Activated CD8-positive, alpha-beta T cell treated with anti-CD3 and anti-CD28 coated beads, Interleukin-2, amount 10 ng/mL, durations not matched to agents 7 days and 5 days (primary cell): ENCODE measurements around the gene DNASE1L1. TPM values are rescaled to one million over a fixed set of nuclear protein-coding genes. Genes with fewer than 3 reads are reported as not detected.

Source experiments
- ATAC-seq: fragments of 150-1000 bp; cut with Tn5 transposase; one replicate; pipeline ENCODE4 v1.10.0; 2021; ENCODE audit warnings: moderate library complexity
- CTCF ChIA-PET: fragments of 350-600 bp; sonication (Branson Sonifier 250); formaldehyde crosslinking; loops from one replicate; lab custom pipeline; 2021; ENCODE audit warnings: antibody characterized with exemption; lab: Charles Lee
- POLR2A ChIA-PET: fragments of 350-600 bp; sonication (Branson Sonifier 250); formaldehyde crosslinking; loops from one replicate; lab custom pipeline; 2021; ENCODE audit warnings: antibody characterized with exemption; lab: Charles Lee
- DNase-seq: peaks from one replicate; pipeline ENCODE4 v3.0.0-alpha.2; 2020
- H3K27ac Mint-ChIP-seq: one replicate; pipeline ENCODE4 v1.8.0; 2021; ENCODE audit warnings: mild to moderate bottlenecking, mixed read lengths
- H3K27me3 Mint-ChIP-seq: one replicate; pipeline ENCODE4 v1.8.0; 2021; ENCODE audit warnings: low read depth, mixed read lengths
- H3K36me3 Mint-ChIP-seq: one replicate; pipeline ENCODE4 v1.8.0; 2021; ENCODE audit warnings: low read depth, mixed read lengths
- H3K4me1 Mint-ChIP-seq: one replicate; pipeline ENCODE4 v1.8.0; 2021; ENCODE audit warnings: low read depth, mixed read lengths
- H3K4me3 Mint-ChIP-seq: one replicate; pipeline ENCODE4 v1.8.0; 2021; ENCODE audit warnings: mild to moderate bottlenecking, mixed read lengths
- H3K9me3 Mint-ChIP-seq: one replicate; pipeline ENCODE4 v1.8.0; 2022; ENCODE audit warnings: mixed read lengths; ENCODE audit not compliant: insufficient read depth
- total RNA-seq, 2 experiments: library from RNA; stranded (reverse); gene quantifications; one replicate each; pipeline ENCODE4 v1.2.3, GENCODE V29; 2021

The DNASE1L1 gene
- total RNA-seq, 2 experiments from 2014 or later = 22.5 to 26.5 TPM

DNA sequence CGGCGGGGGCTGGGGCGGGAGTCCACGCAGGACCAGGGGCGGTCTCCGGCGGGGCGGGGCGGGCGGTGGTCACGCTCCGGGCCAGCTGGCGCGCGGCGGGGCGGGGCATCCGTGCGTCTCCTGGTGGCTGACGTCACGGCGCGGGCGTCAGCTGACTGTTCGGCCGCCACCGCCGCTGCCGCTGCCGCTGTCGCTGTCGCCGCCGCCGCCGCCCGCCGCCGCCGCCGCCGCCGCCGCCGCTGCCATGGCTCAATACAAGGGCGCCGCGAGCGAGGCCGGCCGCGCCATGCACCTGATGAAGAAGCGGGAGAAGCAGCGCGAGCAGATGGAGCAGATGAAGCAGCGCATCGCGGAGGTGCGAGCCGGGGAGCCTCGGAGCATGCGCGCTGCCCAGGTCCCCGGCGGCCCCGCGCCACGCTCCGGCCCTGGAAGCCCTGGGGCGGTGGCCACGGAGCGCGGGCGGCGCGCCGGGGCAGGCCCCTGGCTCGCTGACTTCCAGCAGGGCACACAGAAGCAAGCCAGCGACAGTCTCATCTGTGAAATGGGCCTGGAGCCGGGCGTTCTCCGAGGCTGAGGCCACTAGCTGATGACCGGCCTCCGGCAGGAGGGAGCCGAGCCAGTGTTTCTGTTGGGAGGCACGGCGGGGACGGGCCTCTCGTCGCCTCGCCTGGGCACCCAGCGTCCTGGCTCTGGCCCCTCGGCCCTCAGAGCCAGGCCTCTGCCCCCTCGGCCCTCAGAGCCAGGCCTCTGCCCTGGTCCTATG lies 35.1 kb upstream of the DNASE1L1 start, which contains the start of gene FAM50A:
Gene FAM50A, plus strand, starts transcription at position 150 of the 763 bp plus-strand sequence. Its CDS starts 95 bp downstream, at position 245.
- H3K4me3 Mint-ChIP-seq = peak within 1 kb of the TSS; percentile 63
- peaks cover 23% of the 10 kb centered on the region for H3K4me1 Mint-ChIP-seq
- peaks cover 23% of the 10 kb centered on the region for H3K36me3 Mint-ChIP-seq
- DNase-seq (peak; percentile 76), ATAC-seq (peak; percentile 80)
- H3K27ac Mint-ChIP-seq = peak within 1 kb of the TSS; percentile 77
- CTCF ChIA-PET = no interaction called here
- POLR2A ChIA-PET = interaction anchor here (0.6 to 1.0 kb wide), 2 partner anchors 15 to 46 kb away, joined by 3 to 4 read pairs; no protein-coding TSS in a partner anchor
- no peaks in the 10 kb centered on the region for H3K27me3 Mint-ChIP-seq
- no peaks in the 10 kb centered on the region for H3K9me3 Mint-ChIP-seq

GRCh38 chrX:154443479-154443910 lies 34.4 kb upstream of the DNASE1L1 start:
- POLR2A ChIA-PET = interaction anchor here (0.6 kb wide), 1 partner anchor 15 kb away, joined by 3 read pairs; no protein-coding TSS in a partner anchor
- H3K4me3 Mint-ChIP-seq = peak overlapping the region; percentile 63
- H3K4me1 Mint-ChIP-seq = peaks cover 24% of the 10 kb centered on the region
- CTCF ChIA-PET = no interaction called here
- H3K27me3 Mint-ChIP-seq = no peaks in the 10 kb centered on the region
- peak overlapping the region; percentile 77 for H3K27ac Mint-ChIP-seq
- no peak for DNase-seq
- ATAC-seq = peak; percentile 18
- H3K9me3 Mint-ChIP-seq = no peaks in the 10 kb centered on the region
- peaks cover 26% of the 10 kb centered on the region for H3K36me3 Mint-ChIP-seq

DNA sequence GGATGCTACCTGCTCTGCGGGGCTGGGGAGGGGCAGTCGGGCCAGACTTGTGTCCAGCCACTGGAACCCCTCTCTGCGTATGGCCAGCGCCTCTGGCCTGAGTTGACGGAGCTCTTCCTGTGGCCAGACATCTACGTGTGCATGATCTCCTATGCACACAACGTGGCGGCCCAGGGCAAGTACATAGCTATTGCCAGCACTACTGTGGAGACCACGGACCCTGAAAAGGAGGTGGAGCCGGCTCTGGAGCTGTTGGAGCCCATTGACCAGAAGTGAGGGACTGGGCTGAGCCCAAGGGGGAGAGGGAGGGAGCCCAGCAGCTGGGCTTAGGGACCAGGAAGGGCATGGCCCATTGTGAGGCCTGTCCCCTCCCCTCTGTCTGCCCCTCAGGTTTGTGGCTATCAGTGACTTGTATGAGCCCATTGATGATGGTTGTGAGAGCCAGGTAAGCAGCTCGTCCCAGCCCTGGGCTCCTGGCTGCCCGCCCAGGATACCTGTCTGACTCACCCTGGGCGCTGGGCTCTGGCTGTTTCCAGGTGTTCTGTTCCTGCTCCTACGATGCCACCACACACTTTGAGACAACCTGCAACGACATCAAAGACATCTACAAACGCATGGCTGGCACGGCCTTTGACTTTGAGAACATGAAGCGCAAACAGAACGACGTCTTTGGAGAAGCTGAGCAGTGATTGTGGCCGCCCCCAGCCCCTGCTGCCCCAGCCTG lies 33.1 kb upstream of the DNASE1L1 start:
- Mint-ChIP-seq H3K9me3 (no peaks in the 10 kb centered on the region), H3K27me3 (no peaks in the 10 kb centered on the region), H3K36me3 (peaks cover 29% of the 10 kb centered on the region), H3K27ac (peak overlapping the region; percentile 66), H3K4me3 (no peak overlapping the region), H3K4me1 (peaks cover 28% of the 10 kb centered on the region)
- DNase-seq (no peak), ATAC-seq (no peak)
- ChIA-PET POLR2A (interaction anchor here (1.0 kb wide), 1 partner anchor 43 kb away, joined by 3 read pairs; the partner anchor contains the start of gene RPL10), CTCF (no interaction called here)

GRCh38 chrX:154441564-154441963 lies 32.5 kb upstream of the DNASE1L1 start:
- DNase-seq (no peak), ATAC-seq (no peak)
- POLR2A ChIA-PET = interaction anchor here (1.0 kb wide), 1 partner anchor 43 kb away, joined by 3 read pairs; the partner anchor contains the start of gene RPL10
- no peaks in the 10 kb centered on the region for H3K27me3 Mint-ChIP-seq
- H3K36me3 Mint-ChIP-seq = peaks cover 27% of the 10 kb centered on the region
- H3K9me3 Mint-ChIP-seq = no peaks in the 10 kb centered on the region
- H3K4me1 Mint-ChIP-seq = peaks cover 28% of the 10 kb centered on the region
- H3K4me3 Mint-ChIP-seq = no peak overlapping the region
- peak overlapping the region; percentile 66 for H3K27ac Mint-ChIP-seq
- CTCF ChIA-PET = no interaction called here

DNA sequence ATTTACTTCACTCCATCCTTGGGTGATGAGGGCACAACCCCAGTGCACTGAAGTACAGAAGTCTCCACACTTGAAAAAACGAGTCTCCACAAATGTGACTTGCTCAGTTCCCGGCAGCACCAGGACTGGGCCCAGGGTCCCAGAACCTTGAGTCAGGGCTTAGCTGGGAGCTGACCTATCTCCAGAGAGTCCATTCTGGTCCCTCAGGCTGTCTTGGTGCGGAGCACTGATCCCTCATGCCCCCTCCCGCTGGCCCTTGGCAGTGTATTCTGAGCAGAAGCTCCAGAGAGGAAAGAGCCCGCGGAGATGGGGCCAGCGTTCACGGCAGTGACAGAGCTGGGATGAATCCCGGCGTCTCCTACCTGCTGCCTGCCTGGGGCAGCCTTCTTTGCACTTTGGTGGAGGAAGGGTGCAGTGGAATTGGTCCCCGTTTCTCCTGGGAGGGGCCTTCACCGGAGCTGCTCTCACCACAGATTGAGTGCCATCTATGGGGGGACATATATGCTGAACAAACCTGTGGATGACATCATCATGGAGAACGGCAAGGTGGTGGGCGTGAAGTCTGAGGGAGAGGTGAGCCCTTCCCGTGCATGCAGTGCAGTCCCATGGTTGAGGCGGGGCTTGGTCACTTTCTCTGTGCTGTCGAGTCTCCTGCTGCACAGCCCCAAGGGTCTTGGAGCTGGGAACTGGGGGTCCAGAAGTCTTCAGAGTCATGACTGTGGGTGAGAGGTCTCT lies 31.7 kb upstream of the DNASE1L1 start:
- peak overlapping the region; percentile 34 for H3K27ac Mint-ChIP-seq
- H3K4me3 Mint-ChIP-seq = no peak overlapping the region
- ATAC-seq (no peak), DNase-seq (no peak)
- ChIA-PET POLR2A (interaction anchor here (1.2 kb wide), 1 partner anchor 86 kb away, joined by 4 read pairs; no protein-coding TSS in a partner anchor), CTCF (interaction anchor here (0.6 kb wide), 1 partner anchor 281 kb away, joined by 3 read pairs; no protein-coding TSS in a partner anchor)
- no peaks in the 10 kb centered on the region for H3K9me3 Mint-ChIP-seq
- H3K4me1 Mint-ChIP-seq = peaks cover 27% of the 10 kb centered on the region
- H3K36me3 Mint-ChIP-seq = peaks cover 29% of the 10 kb centered on the region
- H3K27me3 Mint-ChIP-seq = no peaks in the 10 kb centered on the region

GRCh38 chrX:154439841-154440240 lies 30.8 kb upstream of the DNASE1L1 start:
- no peak overlapping the region for H3K4me3 Mint-ChIP-seq
- CTCF ChIA-PET = no interaction called here
- peaks cover 32% of the 10 kb centered on the region for H3K36me3 Mint-ChIP-seq
- peaks cover 26% of the 10 kb centered on the region for H3K4me1 Mint-ChIP-seq
- POLR2A ChIA-PET = interaction anchor here (1.2 kb wide), 1 partner anchor 87 kb away, joined by 4 read pairs; no protein-coding TSS in a partner anchor
- H3K27me3 Mint-ChIP-seq = no peaks in the 10 kb centered on the region
- ATAC-seq (no peak), DNase-seq (no peak)
- no peaks in the 10 kb centered on the region for H3K9me3 Mint-ChIP-seq
- no peak overlapping the region for H3K27ac Mint-ChIP-seq

- Mint-ChIP-seq H3K27ac (peak overlapping the region; percentile 84), H3K9me3 (no peaks in the 10 kb centered on the region), H3K27me3 (no peaks in the 10 kb centered on the region), H3K4me3 (peak overlapping the region; percentile 80), H3K36me3 (peaks cover 38% of the 10 kb centered on the region), H3K4me1 (peaks cover 23% of the 10 kb centered on the region)
- POLR2A ChIA-PET = no interaction called here
- DNase-seq (no peak), ATAC-seq (no peak)
- CTCF ChIA-PET = no interaction called here
Observed at GRCh38 chrX:154437971-154438893, 29.2 kb upstream of the DNASE1L1 start.

GRCh38 chrX:154436983-154437752 lies 28.1 kb upstream of the DNASE1L1 start, which contains the start of gene GDI1:
Gene GDI1 (plus strand): TSS chrX:154437154. CDS start chrX:154437255, 101 bp downstream.
- POLR2A ChIA-PET = no interaction called here
- Mint-ChIP-seq H3K4me3 (peak within 1 kb of the TSS; percentile 80), H3K9me3 (no peaks in the 10 kb centered on the region)

GRCh38 chrX:154436374-154436982 lies 27.4 kb upstream of the DNASE1L1 start:
- peak overlapping the region; percentile 88 for H3K27ac Mint-ChIP-seq
- H3K4me3 Mint-ChIP-seq = peak overlapping the region; percentile 74
- ATAC-seq (peak; percentile 75), DNase-seq (peak; percentile 58)
- ChIA-PET POLR2A (no interaction called here), CTCF (no interaction called here)
- H3K9me3 Mint-ChIP-seq = no peaks in the 10 kb centered on the region
- H3K4me1 Mint-ChIP-seq = peaks cover 16% of the 10 kb centered on the region
- H3K27me3 Mint-ChIP-seq = no peaks in the 10 kb centered on the region
- H3K36me3 Mint-ChIP-seq = peaks cover 35% of the 10 kb centered on the region

More at GRCh38 chrX:154436983-154437752, 28.1 kb upstream of the DNASE1L1 start, which contains the start of gene GDI1:
- peaks cover 37% of the 10 kb centered on the region for H3K36me3 Mint-ChIP-seq
- H3K4me1 Mint-ChIP-seq = peaks cover 22% of the 10 kb centered on the region
- CTCF ChIA-PET = no interaction called here
- no peaks in the 10 kb centered on the region for H3K27me3 Mint-ChIP-seq
- peak within 1 kb of the TSS; percentile 88 for H3K27ac Mint-ChIP-seq
- DNase-seq = peak; percentile 54
- ATAC-seq = peak; percentile 66
